GM18873 (cell line): ENCODE measurements around the gene VARS1.

Experiments
- ATAC-seq: cut with Tn5 transposase; IDR thresholded peaks from one replicate; pipeline ENCODE4 v1.9.1; 2021; ENCODE audit warnings: mild to moderate bottlenecking, moderate library complexity, moderate number of reproducible peaks; ENCODE audit not compliant: unreplicated experiment, low FRiP score

The VARS1 gene

GRCh38 chr6:31749301-31750036, 46.1 kb downstream of the VARS1 start:
- no peak for ATAC-seq
